GM21528 (cell line): ENCODE results near the gene HNRNPDL.
A peak's percentile ranks its signal among the peaks of the same experiment; 100 is the strongest.
"Not testable (repeated sequence)": the region's sequence is repeated elsewhere in the genome, so short reads cannot be mapped to it uniquely, and the experiment has no call there.

Experiments
- ATAC-seq: cut with Tn5 transposase; IDR thresholded peaks from one replicate; pipeline ENCODE4 v1.9.1; 2021; ENCODE audit warnings: mild to moderate bottlenecking, moderate library complexity; ENCODE audit not compliant: unreplicated experiment, low FRiP score

The HNRNPDL gene

GRCh38 chr4:82394896-82395295 lies 35.4 kb downstream of the HNRNPDL start:
- ATAC-seq = no peak

GRCh38 chr4:82390061-82390460 lies 40.2 kb downstream of the HNRNPDL start:
- not testable (repeated sequence) for ATAC-seq

- no peak for ATAC-seq
These were observed 41.9 kb downstream of the HNRNPDL start for GRCh38 chr4:82388405-82388804.

- not testable (repeated sequence) for ATAC-seq
These were observed 44.0 kb downstream of the HNRNPDL start for GRCh38 chr4:82386312-82386711.

GRCh38 chr4:82382751-82383150 lies 47.5 kb downstream of the HNRNPDL start:
- ATAC-seq = no peak

GRCh38 chr4:82381661-82382296 lies 48.5 kb downstream of the HNRNPDL start:
- no peak for ATAC-seq

- ATAC-seq = no peak
These were observed 49.0 kb downstream of the HNRNPDL start for GRCh38 chr4:82381235-82381634.

GRCh38 chr4:82380831-82381230 lies 49.4 kb downstream of the HNRNPDL start:
- no peak for ATAC-seq

GRCh38 chr4:82380344-82380743 lies 49.9 kb downstream of the HNRNPDL start:
- ATAC-seq = no peak

- ATAC-seq = no peak
These were observed 54.2 kb downstream of the HNRNPDL start for GRCh38 chr4:82376109-82376508.

- peak; percentile 96 for ATAC-seq
These were observed 56.2 kb downstream of the HNRNPDL start, which contains the start of gene HNRNPD for GRCh38 chr4:82373816-82374625. Gene HNRNPD, minus strand, starts transcription at chr4:82373991. Its CDS starts 313 bp downstream, at chr4:82373678.

- ATAC-seq = peak; percentile 28
These were observed 56.8 kb downstream of the HNRNPDL start for GRCh38 chr4:82373486-82373815.
